Endothelial cell of umbilical vein (primary cell): ENCODE results near the gene PTPN20. TPM values are rescaled to one million over a fixed set of nuclear protein-coding genes. Genes with fewer than 3 reads are reported as not detected.
"Not testable (repeated sequence)": the region's sequence is repeated elsewhere in the genome, so short reads cannot be mapped to it uniquely, and the experiment has no call there.

Source experiments
- BruUV-seq: library from RNA; stranded (reverse); fragments of 400-500 nt; replicated peaks from 2 replicates; lab custom pipeline; 2021; lab: Mats Ljungman, UMichigan
- CTCF ChIA-PET: fragments of 300-600, 350-600 bp; sonication (Branson Sonifier 250); formaldehyde crosslinking; loops from one replicate; lab custom pipeline; 2021; ENCODE audit warnings: antibody characterized with exemption, inconsistent platforms; lab: Charles Lee
- POLR2A ChIA-PET: fragments of 300-600, 350-600 bp; sonication (Branson Sonifier 250); formaldehyde crosslinking; loops from one replicate; lab custom pipeline; 2021; ENCODE audit warnings: antibody characterized with exemption, inconsistent platforms; lab: Charles Lee
- DNase-seq: peaks from one replicate; pipeline ENCODE4 v3.0.0-alpha.2; 2011; ENCODE audit warnings: low read depth, low spot score
- FAIRE-seq: peaks from 2 replicates; lab custom pipeline; 2011; peaks lifted over from hg19 to GRCh38; lab: Jason Lieb, UNC
- H2AFZ ChIP-seq: 2 replicates; pipeline ENCODE4 v1.6.0; 2012; ENCODE audit warnings: low read depth, low read length, control low read depth, inconsistent platforms
- H3K27ac ChIP-seq: 2 replicates; pipeline ENCODE4 v1.5.1; 2011; ENCODE audit warnings: low read depth, mild to moderate bottlenecking, control low read depth, low read length, moderate library complexity; ENCODE audit not compliant: insufficient read depth
- H3K27me3 ChIP-seq, 2 experiments: 2 replicates each; pipeline versions ENCODE4 v1.6.0 to v1.6.1; 2011; ENCODE audit warnings: low read length in 2 of 2, mixed read lengths in 1 of 2; ENCODE audit not compliant: control insufficient read depth in 2 of 2, insufficient read depth in 2 of 2
- H3K36me3 ChIP-seq, 2 experiments: 2 replicates in 1 of 2; 3 replicates in 1 of 2; pipeline ENCODE4 v1.5.1; 2011; ENCODE audit warnings: low read length in 2 of 2, mild to moderate bottlenecking in 1 of 2, moderate library complexity in 1 of 2; ENCODE audit not compliant: control insufficient read depth in 2 of 2, insufficient read depth in 2 of 2; ENCODE audit errors: extremely low read depth in 1 of 2
- H3K4me1 ChIP-seq: 3 replicates; pipeline ENCODE4 v1.5.1; 2011; ENCODE audit warnings: mild to moderate bottlenecking, low read length; ENCODE audit not compliant: control insufficient read depth, insufficient read depth; ENCODE audit errors: extremely low read depth
- H3K4me2 ChIP-seq: 2 replicates; pipeline ENCODE4 v1.6.1; 2011; ENCODE audit warnings: low read length, control low read depth, mixed read lengths; ENCODE audit not compliant: insufficient read depth
- H3K4me3 ChIP-seq, 3 experiments: fragments of 200-600 bp in 1 of 3; sonication (generic), shearing (Covaris generic) in 1 of 3; replicated peaks in 1 of 3; 2 replicates each; pipeline ENCODE4 v1.5.1; 2011 to 2016; ENCODE audit warnings: control low read depth in 3 of 3, low read length in 3 of 3, mild to moderate bottlenecking in 2 of 3, inconsistent platforms in 1 of 3, low read depth in 1 of 3, moderate library complexity in 1 of 3; ENCODE audit not compliant: insufficient read depth in 1 of 3
- H3K79me2 ChIP-seq: 2 replicates; pipeline ENCODE4 v1.6.0; 2012; ENCODE audit warnings: low read length, inconsistent platforms; ENCODE audit not compliant: control insufficient read depth, insufficient read depth
- H3K9ac ChIP-seq: replicated peaks from 2 replicates; pipeline ENCODE3; 2011; ENCODE audit warnings: low read length, control low read depth; ENCODE audit not compliant: insufficient read depth; ENCODE audit errors: extremely low read depth
- H3K9me1 ChIP-seq: replicated peaks from 3 replicates; pipeline ENCODE4 v1.6.0; 2011; ENCODE audit warnings: mild to moderate bottlenecking, low read length; ENCODE audit not compliant: control insufficient read depth, insufficient read depth; ENCODE audit errors: extremely low read depth
- H3K9me3 ChIP-seq: replicated peaks from 2 replicates; pipeline ENCODE4 v1.5.1; 2012; ENCODE audit warnings: low read length, inconsistent platforms; ENCODE audit not compliant: control insufficient read depth, insufficient read depth
- H4K20me1 ChIP-seq: replicated peaks from 2 replicates; pipeline ENCODE3; 2011; ENCODE audit warnings: mild to moderate bottlenecking, low read length; ENCODE audit not compliant: control insufficient read depth, insufficient read depth; ENCODE audit errors: extremely low read depth
- dilution Hi-C: fragments of 300-500 bp; cut with MboI; formaldehyde crosslinking; loops from one replicate; pipeline ENCODE4 v1.15.0; 2019; ENCODE audit warnings: low sequenced_read_pairs; ENCODE audit not compliant: extremely low pct_ligation_motif_present
- intact Hi-C: fragments of 100-400 bp; cut with micrococcal nuclease; formaldehyde crosslinking; loops from one replicate; pipeline ENCODE4 v1.10.0; 2022
- polyA plus RNA-seq, 4 experiments: library from polyadenylated mRNA; depleted of rRNA in 3 of 4; stranded (reverse) in 3 of 4; unstranded in 1 of 4; fragments of >200 nt; gene quantifications; 2 replicates each; pipeline versions ENCODE4 v1.2.1 to v1.2.3, GENCODE V29; 2011 to 2012; ENCODE audit warnings: missing spikeins in 1 of 4
- total RNA-seq: library from RNA; stranded (reverse); gene quantifications from 2 replicates; pipeline ENCODE4 v1.2.3, GENCODE V29; 2021

PTPN20 gene
- total and polyA plus RNA-seq, 2 donors (not counting 3 experiments of a cell fraction or from before 2014, with no cell fraction given), result 0.27 TPM; not detected in 1

DNA sequence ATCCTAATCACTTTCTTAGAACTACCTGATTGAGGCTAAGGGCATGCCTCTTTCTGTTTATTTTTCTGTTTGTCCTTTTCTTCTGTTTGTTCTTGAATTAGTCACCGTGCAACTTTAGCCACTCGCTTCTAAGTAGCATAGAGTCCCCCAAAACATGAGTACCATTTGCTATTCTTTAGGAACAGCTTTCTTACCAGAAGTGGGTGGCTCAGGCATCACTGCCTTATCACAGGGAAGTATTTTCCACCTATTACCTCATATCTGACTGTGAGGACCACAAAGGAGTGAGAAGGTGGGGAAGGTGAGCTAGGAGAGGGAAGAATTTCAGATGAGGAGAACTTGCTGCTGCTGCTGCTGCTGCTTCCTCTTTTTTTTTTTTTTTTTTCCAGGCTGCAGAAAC is 13.9 kb downstream of the PTPN20 start:
- H3K4me3 ChIP-seq, DNase-seq, POLR2A ChIA-PET, H3K4me1 ChIP-seq, H3K9me3 ChIP-seq, H3K27ac ChIP-seq, H3K9ac ChIP-seq, H3K4me2 ChIP-seq, FAIRE-seq, H3K79me2 ChIP-seq, H4K20me1 ChIP-seq, intact Hi-C loops, CTCF ChIA-PET, H3K36me3 ChIP-seq, H3K9me1 ChIP-seq, H2AFZ ChIP-seq, dilution Hi-C loops, H3K27me3 ChIP-seq, BruUV-seq: not testable (repeated sequence)

DNA sequence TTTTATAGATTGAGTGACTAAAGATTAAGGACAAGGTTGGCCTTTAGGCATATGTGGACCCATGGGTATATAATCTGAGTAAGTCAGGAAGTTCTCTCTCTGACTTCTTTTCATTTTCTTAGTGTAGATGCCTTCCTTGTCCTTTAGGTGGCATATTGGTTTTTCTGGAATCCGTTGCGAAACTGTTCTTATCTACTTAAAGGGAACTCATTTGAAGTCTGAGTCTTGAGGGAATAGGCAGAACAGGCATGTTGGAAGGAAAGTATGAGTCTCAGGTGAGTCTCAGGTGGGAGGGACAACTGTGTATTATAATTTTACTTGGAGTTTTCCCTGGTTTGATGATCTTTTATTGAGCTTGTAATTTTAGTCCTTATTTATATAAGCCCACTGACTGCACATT is 14.6 kb downstream of the PTPN20 start:
- H3K9ac ChIP-seq, H3K79me2 ChIP-seq, H3K27me3 ChIP-seq, BruUV-seq, dilution Hi-C loops, H3K36me3 ChIP-seq, H3K9me1 ChIP-seq, H3K4me3 ChIP-seq, H3K27ac ChIP-seq, FAIRE-seq, H4K20me1 ChIP-seq, H3K4me1 ChIP-seq, CTCF ChIA-PET, POLR2A ChIA-PET, intact Hi-C loops, DNase-seq, H3K4me2 ChIP-seq, H3K9me3 ChIP-seq, H2AFZ ChIP-seq: not testable (repeated sequence)

DNA sequence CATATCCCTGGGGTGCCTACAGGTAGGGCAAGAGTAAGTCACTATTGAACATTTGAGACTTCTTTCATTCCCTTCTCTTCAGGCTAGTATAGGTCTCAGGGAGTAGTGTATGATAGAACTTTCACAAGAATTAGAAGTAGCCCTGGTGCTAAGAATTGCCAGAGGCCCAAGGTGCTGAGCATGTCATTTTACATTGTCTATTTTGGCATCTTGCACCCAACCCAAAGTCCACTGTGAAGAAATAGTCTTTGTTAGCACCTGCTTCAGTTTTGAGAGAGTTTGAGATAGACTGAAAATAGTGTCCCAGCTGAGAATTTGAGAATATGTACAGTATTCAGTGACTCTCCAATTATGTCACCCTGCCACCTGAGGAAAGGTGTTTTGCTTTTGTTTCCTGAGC is 17.6 kb downstream of the PTPN20 start:
- POLR2A ChIA-PET, H4K20me1 ChIP-seq, H3K36me3 ChIP-seq, CTCF ChIA-PET, H3K27ac ChIP-seq, H3K27me3 ChIP-seq, dilution Hi-C loops, H3K4me1 ChIP-seq, H2AFZ ChIP-seq, FAIRE-seq, H3K9me1 ChIP-seq, H3K4me3 ChIP-seq, DNase-seq, H3K4me2 ChIP-seq, H3K9ac ChIP-seq, BruUV-seq, intact Hi-C loops, H3K9me3 ChIP-seq, H3K79me2 ChIP-seq: not testable (repeated sequence)

DNA sequence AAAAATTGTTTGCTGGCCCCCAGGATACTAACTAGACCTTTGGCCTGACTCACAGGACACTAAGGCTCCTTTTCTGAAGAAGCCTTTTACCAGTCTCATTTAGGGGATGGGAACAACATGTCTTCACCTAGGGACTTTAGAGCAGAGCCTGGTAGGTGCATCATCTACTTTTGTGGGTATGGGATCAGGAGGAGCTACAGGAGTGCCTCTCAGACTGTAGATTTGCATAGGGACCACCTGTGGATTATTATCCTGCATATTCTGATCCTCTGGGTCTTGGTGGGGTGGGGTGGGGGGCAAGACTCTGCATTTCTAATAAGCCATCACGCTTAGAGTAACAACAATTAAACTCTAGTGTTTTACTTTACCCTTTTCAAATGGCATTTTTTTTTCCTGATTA is 21.2 kb downstream of the PTPN20 start:
- H4K20me1 ChIP-seq, CTCF ChIA-PET, H3K79me2 ChIP-seq, H3K4me1 ChIP-seq, H3K4me2 ChIP-seq, DNase-seq, H3K9me3 ChIP-seq, H3K9ac ChIP-seq, H3K27me3 ChIP-seq, BruUV-seq, intact Hi-C loops, dilution Hi-C loops, H3K36me3 ChIP-seq, H3K27ac ChIP-seq, H3K4me3 ChIP-seq, H3K9me1 ChIP-seq, H2AFZ ChIP-seq, POLR2A ChIA-PET, FAIRE-seq: not testable (repeated sequence)
